B cell (primary cell): ENCODE results near the gene ZCCHC3. TPM values are rescaled to one million over a fixed set of nuclear protein-coding genes. Genes with fewer than 3 reads are reported as not detected.

Source experiments
- ATAC-seq: fragments of 200-7000 bp; cut with Tn5 transposase; one replicate; pipeline ENCODE4 v1.10.0; 2021; ENCODE audit warnings: low read depth, mild to moderate bottlenecking, moderate number of reproducible peaks, moderate library complexity
- CTCF ChIA-PET: fragments of 350-600 bp; sonication (Branson Sonifier 250); formaldehyde crosslinking; loops from one replicate; lab custom pipeline; 2021; ENCODE audit warnings: antibody characterized with exemption, inconsistent platforms; lab: Charles Lee
- POLR2A ChIA-PET: fragments of 350-600 bp; sonication (Branson Sonifier 250); formaldehyde crosslinking; loops from one replicate; lab custom pipeline; 2021; ENCODE audit warnings: antibody characterized with exemption; lab: Charles Lee
- DNase-seq: peaks from one replicate; pipeline ENCODE4 v3.0.0; 2013
- H2AFZ ChIP-seq: 2 replicates; pipeline ENCODE4 v1.6.1; 2012; ENCODE audit warnings: mild to moderate bottlenecking, low read depth, low read length; ENCODE audit not compliant: insufficient read depth, poor library complexity, severe bottlenecking
- H3K27ac ChIP-seq, 2 donors: 1 replicate in 1 of 2; 2 replicates in 1 of 2; pipeline ENCODE4 v1.5.1; 2012 to 2013; ENCODE audit warnings: low read length in 2 of 2, mild to moderate bottlenecking in 2 of 2, moderate library complexity in 1 of 2
- H3K27me3 ChIP-seq, 4 experiments: fragments of 200-600 bp in 1 of 4; sonication (generic) in 1 of 4; replicated peaks in 1 of 4; 1 replicate in 2 of 4; 2 replicates in 2 of 4; pipeline versions ENCODE4 v1.6.1 to v1.7.0; 2013 to 2016; ENCODE audit warnings: low read length in 3 of 4, mild to moderate bottlenecking in 2 of 4, mixed read lengths in 1 of 4, moderate library complexity in 1 of 4; ENCODE audit not compliant: insufficient read depth in 4 of 4, control insufficient read depth in 3 of 4; ENCODE audit errors: control extremely low read depth in 1 of 4
- H3K36me3 ChIP-seq, 2 experiments: replicated peaks in 1 of 2; 1 replicate in 1 of 2; 2 replicates in 1 of 2; pipeline versions ENCODE4 v1.6.1 to v1.7.1; 2013; ENCODE audit warnings: low read length in 1 of 2; ENCODE audit not compliant: insufficient read depth in 2 of 2, control insufficient read depth in 1 of 2; ENCODE audit errors: control extremely low read depth in 1 of 2, extremely low read depth in 1 of 2
- H3K4me1 ChIP-seq, 2 donors: fragments of 200-600 bp in 1 of 2; sonication (generic) in 1 of 2; 1 replicate in 1 of 2; 2 replicates in 1 of 2; pipeline versions ENCODE4 v1.5.1 to v1.6.1; 2013 to 2017; ENCODE audit warnings: low read length in 2 of 2; ENCODE audit not compliant: control insufficient read depth in 2 of 2, insufficient read depth in 2 of 2
- H3K4me2 ChIP-seq: replicated peaks from 2 replicates; pipeline ENCODE3; 2012; ENCODE audit warnings: mild to moderate bottlenecking, low read depth, low read length; ENCODE audit not compliant: poor library complexity, severe bottlenecking
- H3K4me3 ChIP-seq, 5 experiments: fragments of 200-600 bp in 1 of 5; sonication (generic) in 1 of 5; 1 replicate in 3 of 5; 2 replicates in 2 of 5; pipeline versions ENCODE4 v1.5.1 to v1.7.0; 2011 to 2016; ENCODE audit warnings: low read length in 4 of 5, mild to moderate bottlenecking in 4 of 5, low read depth in 2 of 5, control low read depth in 1 of 5, moderate library complexity in 1 of 5; ENCODE audit not compliant: insufficient read depth in 1 of 5; ENCODE audit errors: control extremely low read depth in 1 of 5, extremely low read depth in 1 of 5
- H3K79me2 ChIP-seq: fragments of 200-600 bp; sonication (generic); one replicate; pipeline ENCODE4 v1.6.0; 2016; ENCODE audit warnings: low read length; ENCODE audit not compliant: control insufficient read depth, insufficient read depth
- H3K9ac ChIP-seq: fragments of 200-600 bp; sonication (generic); 2 replicates; pipeline ENCODE4 v1.6.1; 2017; ENCODE audit warnings: mild to moderate bottlenecking, low read length, moderate library complexity
- H3K9me3 ChIP-seq, 3 donors: one replicate each; pipeline versions ENCODE4 v1.6.1 to v1.7.1; 2013; ENCODE audit warnings: low read length in 2 of 3; ENCODE audit not compliant: control insufficient read depth in 2 of 3, insufficient read depth in 1 of 3; ENCODE audit errors: control extremely low read depth in 1 of 3
- H4K20me1 ChIP-seq: 2 replicates; pipeline ENCODE4 v1.6.0; 2012; ENCODE audit warnings: mild to moderate bottlenecking, low read length; ENCODE audit not compliant: insufficient read depth, control insufficient read depth, poor library complexity, severe bottlenecking
- H3K27ac Mint-ChIP-seq: one replicate; pipeline ENCODE4 v1.8.0; 2021; ENCODE audit warnings: mixed read lengths
- H3K27me3 Mint-ChIP-seq: one replicate; pipeline ENCODE4 v1.8.0; 2021; ENCODE audit warnings: mixed read lengths
- H3K4me1 Mint-ChIP-seq: one replicate; pipeline ENCODE4 v1.8.0; 2021; ENCODE audit warnings: mixed read lengths
- H3K4me3 Mint-ChIP-seq: one replicate; pipeline ENCODE4 v1.8.0; 2021; ENCODE audit warnings: mixed read lengths
- H3K9me3 Mint-ChIP-seq: one replicate; pipeline ENCODE4 v1.8.0; 2022; ENCODE audit warnings: mixed read lengths; ENCODE audit not compliant: insufficient read depth
- EZH2 ChIP-seq: IDR thresholded peaks from 2 replicates; pipeline ENCODE4 v1.6.1; 2012; ENCODE audit warnings: borderline replicate concordance, low read depth, mild to moderate bottlenecking, moderate library complexity, low read length; ENCODE audit not compliant: insufficient read depth, poor library complexity, severe bottlenecking
- WGBS: methylation state at CpG from one replicate; pipeline ENCODE4 v1.1.5; 2013; ENCODE audit warnings: missing lambda C conversion rate; ENCODE audit not compliant: insufficient coverage; 5-methylcytosine and 5-hydroxymethylcytosine counted together
- intact Hi-C: fragments of 100-400 bp; cut with micrococcal nuclease; formaldehyde crosslinking; loops from one replicate; pipeline ENCODE4 v1.10.0; 2022
- polyA minus RNA-seq: library from RNA; depleted of rRNA, polyadenylated mRNA; stranded (reverse); fragments of >200 nt; gene quantifications from 2 replicates; pipeline ENCODE4 v1.2.3, GENCODE V29; 2012
- polyA plus RNA-seq: library from polyadenylated mRNA; depleted of rRNA; stranded (reverse); fragments of >200 nt; gene quantifications from 2 replicates; pipeline ENCODE4 v1.2.3, GENCODE V29; 2012
- total RNA-seq, 2 donors: library from RNA; stranded (reverse); fragments of 120-200 nt in 1 of 2; gene quantifications; 1 replicate in 1 of 2; 2 replicates in 1 of 2; pipeline versions ENCODE4 v1.2.3 to v1.2.4, GENCODE V29; 2013 to 2022
- TF ChIP-seq, protein P1 (sequence below): fragments of 200-600 bp; IDR thresholded peaks from one replicate; pipeline ENCODE4 v1.8.0; 2022; ENCODE audit warnings: antibody characterized with exemption, mild to moderate bottlenecking

The ZCCHC3 gene, protein sequence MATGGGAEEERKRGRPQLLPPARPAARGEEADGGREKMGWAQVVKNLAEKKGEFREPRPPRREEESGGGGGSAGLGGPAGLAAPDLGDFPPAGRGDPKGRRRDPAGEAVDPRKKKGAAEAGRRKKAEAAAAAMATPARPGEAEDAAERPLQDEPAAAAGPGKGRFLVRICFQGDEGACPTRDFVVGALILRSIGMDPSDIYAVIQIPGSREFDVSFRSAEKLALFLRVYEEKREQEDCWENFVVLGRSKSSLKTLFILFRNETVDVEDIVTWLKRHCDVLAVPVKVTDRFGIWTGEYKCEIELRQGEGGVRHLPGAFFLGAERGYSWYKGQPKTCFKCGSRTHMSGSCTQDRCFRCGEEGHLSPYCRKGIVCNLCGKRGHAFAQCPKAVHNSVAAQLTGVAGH
- total RNA-seq, result 34.5 and 35.7 TPM in 2 replicates
- 36.0 TPM for total RNA-seq (2013)
- 7.7 and 12.8 TPM in 2 replicates for polyA plus RNA-seq
- 23.8 and 28.7 TPM in 2 replicates for polyA minus RNA-seq

DNA sequence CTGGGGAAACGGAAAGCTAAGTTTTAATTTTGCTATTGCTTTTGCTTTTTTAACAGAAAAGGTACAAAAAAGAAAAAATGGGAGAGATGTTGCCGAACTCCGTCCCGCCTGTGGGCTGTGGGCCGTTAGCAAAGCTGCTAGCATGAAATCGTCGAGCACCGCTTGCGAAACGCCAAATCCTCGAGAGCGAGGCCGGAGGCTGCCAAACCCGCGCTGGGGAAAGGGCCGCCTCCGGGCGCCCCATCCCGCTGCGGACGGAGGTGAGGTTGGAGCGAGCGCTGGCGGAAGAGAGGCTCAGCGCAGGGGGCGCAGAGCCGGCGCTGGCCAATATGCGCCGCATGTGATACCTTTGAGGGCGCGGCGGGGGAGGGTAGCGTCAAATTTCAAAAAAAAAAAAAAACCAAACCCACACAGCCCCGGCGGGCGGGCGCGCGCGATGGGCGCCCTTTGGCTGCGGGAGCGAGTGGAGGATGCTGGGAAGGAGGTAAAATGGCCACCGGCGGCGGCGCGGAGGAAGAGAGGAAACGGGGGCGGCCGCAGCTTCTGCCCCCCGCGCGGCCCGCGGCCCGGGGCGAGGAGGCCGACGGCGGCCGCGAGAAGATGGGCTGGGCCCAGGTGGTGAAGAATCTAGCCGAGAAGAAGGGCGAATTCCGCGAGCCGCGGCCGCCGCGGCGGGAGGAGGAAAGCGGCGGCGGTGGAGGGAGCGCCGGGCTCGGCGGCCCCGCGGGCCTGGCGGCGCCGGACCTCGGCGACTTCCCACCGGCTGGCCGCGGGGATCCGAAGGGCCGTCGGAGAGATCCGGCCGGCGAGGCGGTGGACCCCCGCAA is at the start of gene ZCCHC3:
Gene ZCCHC3 (plus strand): TSS at position 473 of the 827 bp plus-strand sequence. CDS start 17 bp downstream, at position 490.
- H3K4me3 ChIP-seq, result peak within 1 kb of the TSS; percentile 84 to 94 (median 90)
- H2AFZ ChIP-seq, result peak within 1 kb of the TSS; percentile 82
- H3K27me3 ChIP-seq, result no peaks in the 10 kb centered on the region
- under 1% methylated on average over 89 of the region's 99 CpGs for WGBS
- peak within 1 kb of the TSS; percentile 99 for H3K4me3 Mint-ChIP-seq
- DNase-seq (peak; percentile 94), ATAC-seq (peak; percentile 86)
- ChIA-PET CTCF (interaction anchor here (0.8 to 7.7 kb wide), 5 partner anchors 26 to 33 kb away, joined by 3 to 58 read pairs (median 4); partner anchors contain the start of gene SOX12), POLR2A (interaction anchor here (0.6 to 2.7 kb wide), 6 partner anchors 27 to 347 kb away, joined by 3 to 35 read pairs (median 4); partner anchors contain the start of genes CSNK2A1 and SOX12)
- H3K4me2 ChIP-seq, result peak within 1 kb of the TSS; percentile 93
- peak within 1 kb of the TSS; percentile 90 for H3K9ac ChIP-seq
- H3K4me1 ChIP-seq, result peaks cover 16 to 27% of the 10 kb centered on the region in 2 donors
- H3K27ac ChIP-seq, result peak within 1 kb of the TSS; percentile 85 to 88
- no peaks in the 10 kb centered on the region for H3K9me3 Mint-ChIP-seq
- peaks cover 0 to 9% of the 10 kb centered on the region in 2 experiments for H3K36me3 ChIP-seq
- intact Hi-C loops, result loop anchor here (1.0 kb wide), 3 partner anchors 27 to 246 kb away; partner anchors contain the start of gene CSNK2A1
- peaks cover 34% of the 10 kb centered on the region for H3K79me2 ChIP-seq
- peak within 1 kb of the TSS; percentile 100 for H3K27ac Mint-ChIP-seq
- peaks cover 40% of the 10 kb centered on the region for H3K4me1 Mint-ChIP-seq
- no peaks in the 10 kb centered on the region for H3K9me3 ChIP-seq
- no peaks in the 10 kb centered on the region for H3K27me3 Mint-ChIP-seq
- no peak for TF ChIP-seq EZH2
- TF ChIP-seq, protein P1, sequence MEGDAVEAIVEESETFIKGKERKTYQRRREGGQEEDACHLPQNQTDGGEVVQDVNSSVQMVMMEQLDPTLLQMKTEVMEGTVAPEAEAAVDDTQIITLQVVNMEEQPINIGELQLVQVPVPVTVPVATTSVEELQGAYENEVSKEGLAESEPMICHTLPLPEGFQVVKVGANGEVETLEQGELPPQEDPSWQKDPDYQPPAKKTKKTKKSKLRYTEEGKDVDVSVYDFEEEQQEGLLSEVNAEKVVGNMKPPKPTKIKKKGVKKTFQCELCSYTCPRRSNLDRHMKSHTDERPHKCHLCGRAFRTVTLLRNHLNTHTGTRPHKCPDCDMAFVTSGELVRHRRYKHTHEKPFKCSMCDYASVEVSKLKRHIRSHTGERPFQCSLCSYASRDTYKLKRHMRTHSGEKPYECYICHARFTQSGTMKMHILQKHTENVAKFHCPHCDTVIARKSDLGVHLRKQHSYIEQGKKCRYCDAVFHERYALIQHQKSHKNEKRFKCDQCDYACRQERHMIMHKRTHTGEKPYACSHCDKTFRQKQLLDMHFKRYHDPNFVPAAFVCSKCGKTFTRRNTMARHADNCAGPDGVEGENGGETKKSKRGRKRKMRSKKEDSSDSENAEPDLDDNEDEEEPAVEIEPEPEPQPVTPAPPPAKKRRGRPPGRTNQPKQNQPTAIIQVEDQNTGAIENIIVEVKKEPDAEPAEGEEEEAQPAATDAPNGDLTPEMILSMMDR, result peak; percentile 19
- H4K20me1 ChIP-seq, result peaks cover 28% of the 10 kb centered on the region
